K562 (cell line): ENCODE results near the gene MSH4. TPM values are rescaled to one million over a fixed set of nuclear protein-coding genes. Genes with fewer than 3 reads are reported as not detected.

ENCODE experiments used
- GABPB1 ChIP-seq: sonication (generic); formaldehyde crosslinking; IDR thresholded peaks from 2 replicates; pipeline ENCODE4 v1.8.0; 2022; ENCODE audit warnings: mild to moderate bottlenecking, missing genetic modification reagents
- KDM4B ChIP-seq, 2 experiments: fragments of 450-650 bp in 1 of 2; sonication (generic) in 1 of 2; IDR thresholded peaks; 2 replicates each; pipeline ENCODE4 v1.6.1; 2016 to 2017; ENCODE audit warnings: borderline replicate concordance in 2 of 2, antibody characterized with exemption in 1 of 2, low read depth in 1 of 2, mild to moderate bottlenecking in 1 of 2
- MBD2 ChIP-seq: sonication (generic); IDR thresholded peaks from 2 replicates; pipeline ENCODE4 v1.6.1; 2016; ENCODE audit warnings: low read depth, borderline replicate concordance
- MLLT1 ChIP-seq, 2 experiments: fragments of 450-650 bp; IDR thresholded peaks; 2 replicates each; pipeline ENCODE4 v1.6.1; 2016
- NRF1 ChIP-seq, 2 experiments: fragments of 450-650 bp; IDR thresholded peaks in 1 of 2; conservative IDR thresholded peaks in 1 of 2; 2 replicates each; pipeline ENCODE4 v1.6.1; 2014; ENCODE audit warnings: mild to moderate bottlenecking in 2 of 2
- POLR2G ChIP-seq: fragments of 200-400 bp; formaldehyde crosslinking; IDR thresholded peaks from 2 replicates; pipeline ENCODE4 v1.6.1; 2017; ENCODE audit warnings: low read depth, mild to moderate bottlenecking, antibody characterized with exemption, low read length, moderate library complexity
- TAL1 ChIP-seq: fragments of 450-650 bp; IDR thresholded peaks from 2 replicates; pipeline ENCODE4 v1.6.1; 2016; ENCODE audit warnings: mild to moderate bottlenecking
- ZNF398 ChIP-seq: fragments of 250-450 bp; sonication (Bioruptor Pico); IDR thresholded peaks from 2 replicates; pipeline ENCODE4 v1.8.0; 2021; ENCODE audit warnings: moderate library complexity, mild to moderate bottlenecking, inconsistent platforms
- polyA plus RNA-seq, 8 experiments: library from polyadenylated mRNA; depleted of rRNA in 4 of 8; stranded (reverse) in 5 of 8; unstranded in 3 of 8; fragments of >200 nt; fragmentation: Nextera tagmentation in 2 of 8; fragmentation: Illumina TruSeq in 1 of 8; extraction: Ambion mirVana in 2 of 8; extraction: Trizol in 1 of 8; gene quantifications; 2 replicates each; pipeline versions ENCODE4 v1.2.1 to v1.2.3, GENCODE V29; 2011 to 2014; ENCODE audit warnings: inconsistent platforms in 1 of 8, missing spikeins in 1 of 8
- total RNA-seq, 7 experiments: library from RNA; depleted of rRNA in 6 of 7; stranded (reverse); fragments of >200 nt in 6 of 7; fragmentation: Illumina TruSeq in 2 of 7; extraction: Trizol in 2 of 7; gene quantifications; 2 replicates each; pipeline versions ENCODE4 v1.2.1 to v1.2.3, GENCODE V29; 2011 to 2021; ENCODE audit warnings: low replicate concordance in 1 of 7
- TF ChIP-seq, protein P1 (sequence below): fragments of 450-650 bp; formaldehyde crosslinking; IDR thresholded peaks from 2 replicates; pipeline ENCODE4 v1.4.0; 2020; ENCODE audit warnings: mild to moderate bottlenecking, moderate library complexity
- TF ChIP-seq, protein P2 (sequence below), 2 experiments: IDR thresholded peaks; 2 replicates each; pipeline ENCODE4 v1.6.1; 2012; ENCODE audit warnings: improper control_type of control experiment in 2 of 2, low read depth in 2 of 2, low read length in 2 of 2, borderline replicate concordance in 1 of 2
- TF ChIP-seq, protein P3 (sequence below): fragments of 250-450 bp; sonication (Bioruptor Pico); IDR thresholded peaks from 2 replicates; pipeline ENCODE4 v1.8.0; 2021; ENCODE audit warnings: moderate library complexity, mild to moderate bottlenecking, inconsistent platforms
- TF ChIP-seq, protein P4 (sequence below), 3 experiments: fragments of 200-800 bp in 1 of 3; fragments of 250-450 bp in 1 of 3; fragments of 450-650 bp in 1 of 3; sonication (Bioruptor Pico) in 1 of 3; sonication (Bioruptor generic) in 1 of 3; formaldehyde crosslinking in 1 of 3; IDR thresholded peaks; 2 replicates each; pipeline versions ENCODE4 v1.6.1 to v1.8.0; 2016 to 2022; ENCODE audit warnings: mild to moderate bottlenecking in 2 of 3, missing genetic modification characterization in 2 of 3, missing compliant biosample characterization in 1 of 3, moderate library complexity in 1 of 3

Gene MSH4
- total and polyA plus RNA-seq, 9 of the 15 experiments (the other 6 are each of a cell fraction or from before 2014, with no cell fraction given) = 0.04 to 0.18 (median 0.12) TPM; not detected in 4

- peak in 1 of 2 experiments; percentile 30; a peak in 1 of 4 replicates for TF ChIP-seq MLLT1 (IDR thresholded peaks at IDR 0.05)
- no peak for TF ChIP-seq MBD2
- TF ChIP-seq, protein P1, sequence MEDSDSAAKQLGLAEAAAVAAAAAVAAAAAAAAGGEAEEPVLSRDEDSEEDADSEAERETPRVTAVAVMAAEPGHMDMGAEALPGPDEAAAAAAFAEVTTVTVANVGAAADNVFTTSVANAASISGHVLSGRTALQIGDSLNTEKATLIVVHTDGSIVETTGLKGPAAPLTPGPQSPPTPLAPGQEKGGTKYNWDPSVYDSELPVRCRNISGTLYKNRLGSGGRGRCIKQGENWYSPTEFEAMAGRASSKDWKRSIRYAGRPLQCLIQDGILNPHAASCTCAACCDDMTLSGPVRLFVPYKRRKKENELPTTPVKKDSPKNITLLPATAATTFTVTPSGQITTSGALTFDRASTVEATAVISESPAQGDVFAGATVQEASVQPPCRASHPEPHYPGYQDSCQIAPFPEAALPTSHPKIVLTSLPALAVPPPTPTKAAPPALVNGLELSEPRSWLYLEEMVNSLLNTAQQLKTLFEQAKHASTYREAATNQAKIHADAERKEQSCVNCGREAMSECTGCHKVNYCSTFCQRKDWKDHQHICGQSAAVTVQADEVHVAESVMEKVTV (CRISPR knock-in tag) = no peak
- TF ChIP-seq KDM4B (IDR thresholded peaks at IDR 0.05; ENCODE audit: borderline replicate concordance in 2 of 2, low read depth in 1 of 2) = no peak
- TF ChIP-seq, protein P2, sequence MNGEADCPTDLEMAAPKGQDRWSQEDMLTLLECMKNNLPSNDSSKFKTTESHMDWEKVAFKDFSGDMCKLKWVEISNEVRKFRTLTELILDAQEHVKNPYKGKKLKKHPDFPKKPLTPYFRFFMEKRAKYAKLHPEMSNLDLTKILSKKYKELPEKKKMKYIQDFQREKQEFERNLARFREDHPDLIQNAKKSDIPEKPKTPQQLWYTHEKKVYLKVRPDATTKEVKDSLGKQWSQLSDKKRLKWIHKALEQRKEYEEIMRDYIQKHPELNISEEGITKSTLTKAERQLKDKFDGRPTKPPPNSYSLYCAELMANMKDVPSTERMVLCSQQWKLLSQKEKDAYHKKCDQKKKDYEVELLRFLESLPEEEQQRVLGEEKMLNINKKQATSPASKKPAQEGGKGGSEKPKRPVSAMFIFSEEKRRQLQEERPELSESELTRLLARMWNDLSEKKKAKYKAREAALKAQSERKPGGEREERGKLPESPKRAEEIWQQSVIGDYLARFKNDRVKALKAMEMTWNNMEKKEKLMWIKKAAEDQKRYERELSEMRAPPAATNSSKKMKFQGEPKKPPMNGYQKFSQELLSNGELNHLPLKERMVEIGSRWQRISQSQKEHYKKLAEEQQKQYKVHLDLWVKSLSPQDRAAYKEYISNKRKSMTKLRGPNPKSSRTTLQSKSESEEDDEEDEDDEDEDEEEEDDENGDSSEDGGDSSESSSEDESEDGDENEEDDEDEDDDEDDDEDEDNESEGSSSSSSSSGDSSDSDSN (IDR thresholded peaks at IDR 0.05; ENCODE audit: borderline replicate concordance in 1 of 2, low read depth in 2 of 2, low read length in 2 of 2) = no peak
- TF ChIP-seq, protein P3, sequence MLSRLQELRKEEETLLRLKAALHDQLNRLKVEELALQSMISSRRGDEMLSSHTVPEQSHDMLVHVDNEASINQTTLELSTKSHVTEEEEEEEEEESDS = no peak
- no peak for TF ChIP-seq ZNF398 (CRISPR knock-in tag)
- peak; percentile 66 to 73; a peak in 3 of 4 replicates for TF ChIP-seq NRF1 (conservative IDR thresholded peaks at IDR 0.05 in 1 of 2, IDR thresholded peaks at IDR 0.05 in 1 of 2)
- TF ChIP-seq TAL1 = peak; percentile 30; the same call in 1 of the 2 replicates
- TF ChIP-seq POLR2G = no peak
- TF ChIP-seq, protein P4, sequence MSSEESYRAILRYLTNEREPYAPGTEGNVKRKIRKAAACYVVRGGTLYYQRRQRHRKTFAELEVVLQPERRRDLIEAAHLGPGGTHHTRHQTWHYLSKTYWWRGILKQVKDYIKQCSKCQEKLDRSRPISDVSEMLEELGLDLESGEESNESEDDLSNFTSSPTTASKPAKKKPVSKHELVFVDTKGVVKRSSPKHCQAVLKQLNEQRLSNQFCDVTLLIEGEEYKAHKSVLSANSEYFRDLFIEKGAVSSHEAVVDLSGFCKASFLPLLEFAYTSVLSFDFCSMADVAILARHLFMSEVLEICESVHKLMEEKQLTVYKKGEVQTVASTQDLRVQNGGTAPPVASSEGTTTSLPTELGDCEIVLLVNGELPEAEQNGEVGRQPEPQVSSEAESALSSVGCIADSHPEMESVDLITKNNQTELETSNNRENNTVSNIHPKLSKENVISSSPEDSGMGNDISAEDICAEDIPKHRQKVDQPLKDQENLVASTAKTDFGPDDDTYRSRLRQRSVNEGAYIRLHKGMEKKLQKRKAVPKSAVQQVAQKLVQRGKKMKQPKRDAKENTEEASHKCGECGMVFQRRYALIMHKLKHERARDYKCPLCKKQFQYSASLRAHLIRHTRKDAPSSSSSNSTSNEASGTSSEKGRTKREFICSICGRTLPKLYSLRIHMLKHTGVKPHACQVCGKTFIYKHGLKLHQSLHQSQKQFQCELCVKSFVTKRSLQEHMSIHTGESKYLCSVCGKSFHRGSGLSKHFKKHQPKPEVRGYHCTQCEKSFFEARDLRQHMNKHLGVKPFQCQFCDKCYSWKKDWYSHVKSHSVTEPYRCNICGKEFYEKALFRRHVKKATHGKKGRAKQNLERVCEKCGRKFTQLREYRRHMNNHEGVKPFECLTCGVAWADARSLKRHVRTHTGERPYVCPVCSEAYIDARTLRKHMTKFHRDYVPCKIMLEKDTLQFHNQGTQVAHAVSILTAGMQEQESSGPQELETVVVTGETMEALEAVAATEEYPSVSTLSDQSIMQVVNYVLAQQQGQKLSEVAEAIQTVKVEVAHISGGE (CRISPR knock-in tag; IDR thresholded peaks at IDR 0.05) = no peak
- TF ChIP-seq GABPB1 = no peak
Observed at GRCh38 chr1:75855010-75855409, 58.3 kb downstream of the MSH4 start (continued).
